ENCODE measurements around the gene S100A9. TPM values are rescaled to one million over a fixed set of nuclear protein-coding genes. Genes with fewer than 3 reads are reported as not detected.

Gene S100A9
- total and polyA plus RNA-seq, 2 of the 8 experiments (the other 6 are each of a cell fraction or from before 2014, with no cell fraction given) = not detected

DNA sequence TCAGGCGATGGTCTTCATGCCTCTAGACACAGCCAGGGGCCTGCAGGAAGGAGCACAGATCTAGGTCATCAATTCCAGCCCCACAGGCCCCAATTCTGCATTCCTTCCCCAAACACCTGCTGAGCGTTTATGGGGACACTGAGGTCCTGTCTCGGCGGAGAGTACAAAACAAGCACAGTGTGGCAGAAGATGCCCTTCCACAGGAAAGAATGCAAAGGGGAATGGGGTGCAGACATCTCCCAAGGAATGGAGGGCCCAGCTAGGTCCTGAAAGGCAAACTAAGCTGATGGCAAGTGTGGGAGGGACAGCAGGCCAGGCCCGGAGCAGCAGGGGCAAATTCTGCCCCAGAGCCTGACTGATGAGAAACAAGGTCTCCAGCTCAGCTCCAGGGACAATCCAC lies 36.7 kb downstream of the S100A9 start:
- Histone ChIP-seq H3K23ac (ENCODE audit: insufficient read length) (no peak overlapping the region), H3K4me1 (replicated peaks in 1 of 4; ENCODE audit: control insufficient read depth in 3 of 4, insufficient read depth in 4 of 4, low read length in 3 of 4) (no peaks in the 10 kb centered on the region), H3K4ac (replicated peaks; ENCODE audit: insufficient read length, low read depth, low read length) (no peak overlapping the region), H2AFZ (ENCODE audit: low read length) (no peak overlapping the region), H3K4me2 (ENCODE audit: insufficient read depth in 1 of 2, low read depth in 2 of 2, low read length in 2 of 2) (no peak overlapping the region), H2BK5ac (ENCODE audit: low read depth, low read length) (no peak overlapping the region), H2BK12ac (ENCODE audit: low read depth, low read length) (no peak overlapping the region), H2AK5ac (ENCODE audit: low read depth, low read length) (no peak overlapping the region), H2BK15ac (ENCODE audit: low read length) (no peak overlapping the region), H4K20me1 (replicated peaks in 1 of 2; ENCODE audit: control insufficient read depth in 1 of 2, insufficient read depth in 2 of 2, low read length in 2 of 2) (no peaks in the 10 kb centered on the region), H3K9ac (replicated peaks in 1 of 4; ENCODE audit: extremely low read depth in 1 of 4, low read depth in 3 of 4, low read length in 3 of 4) (no peak overlapping the region), H2BK120ac (replicated peaks; ENCODE audit: low read depth, low read length) (no peak overlapping the region), H3K18ac (ENCODE audit: extremely low read depth, low read length) (no peak overlapping the region), H4K5ac (ENCODE audit: insufficient read length, low read depth, low read length) (no peak overlapping the region), H3K23me2 (ENCODE audit: low read depth, low read length) (no peaks in the 10 kb centered on the region), H3K79me1 (ENCODE audit: low read depth, low read length) (no peaks in the 10 kb centered on the region), H3K14ac (ENCODE audit: insufficient read length) (no peak overlapping the region), H3K4me3 (ENCODE audit: extremely low read depth in 1 of 4, insufficient read depth in 2 of 4, low read depth in 3 of 4, low read length in 4 of 4) (no peak overlapping the region), H3K56ac (replicated peaks; ENCODE audit: insufficient read length, low read depth, low read length) (no peak overlapping the region), H4K8ac (ENCODE audit: extremely low read depth, insufficient read depth, low read length) (no peak overlapping the region), H3K27me3 (replicated peaks in 1 of 4; ENCODE audit: control insufficient read depth in 3 of 4, extremely low read depth in 1 of 4, insufficient read depth in 3 of 4, low read length in 3 of 4) (peaks cover 0 to 2% (median 0%) of the 10 kb centered on the region in 4 experiments; a peak in 1 of 7 replicates), H3K36me3 (ENCODE audit: control insufficient read depth in 2 of 4, insufficient read depth in 4 of 4, low read length in 3 of 4) (no peaks in the 10 kb centered on the region), H3K27ac (ENCODE audit: low read depth, low read length) (no peak overlapping the region), H2BK20ac (ENCODE audit: low read length) (no peak overlapping the region), H4K91ac (replicated peaks; ENCODE audit: insufficient read length, low read length) (no peak overlapping the region), H3K79me2 (ENCODE audit: control insufficient read depth in 1 of 2, insufficient read depth in 2 of 2, low read length in 2 of 2) (no peaks in the 10 kb centered on the region), H3K9me3 (ENCODE audit: insufficient read depth in 2 of 2, low read depth in 1 of 2, low read length in 1 of 2) (no peaks in the 10 kb centered on the region)
- ChIA-PET POLR2A (ENCODE audit: partially characterized antibody) (no interaction called here), CTCF (ENCODE audit: partially characterized antibody) (interaction anchor here (0.8 to 4.7 kb wide), 6 partner anchors 10 to 101 kb away, joined by 3 to 33 read pairs (median 6); no protein-coding TSS in a partner anchor)
- 95% methylated on average over 4 of the region's 5 CpGs; no CpG with 5 or more reads in 1 of the 2 experiments for WGBS, 2 experiments (ENCODE audit: extremely low coverage in 1 of 2, insufficient coverage in 1 of 2, insufficient read length in 1 of 2, insufficient replicate concordance in 2 of 2, low coverage in 1 of 2, low lambda C conversion rate in 2 of 2, missing lambda C conversion rate in 1 of 2)
- FAIRE-seq (no peak), DNase-seq (ENCODE audit: low read depth in 1 of 2, low spot score in 2 of 2) (no peak)
- TF ChIP-seq SIN3A (conservative IDR thresholded peaks at IDR 0.05 in 1 of 2, IDR thresholded peaks at IDR 0.05 in 1 of 2; ENCODE audit: low read depth in 1 of 2, low read length in 2 of 2) (no peak), CHD1 (IDR thresholded peaks at IDR 0.05; ENCODE audit: low read depth, low read length) (no peak), EZH2 (IDR thresholded peaks at IDR 0.05; ENCODE audit: low read depth, low read length, severe bottlenecking) (no peak), ATF2 (IDR thresholded peaks at IDR 0.05; ENCODE audit: low read length) (no peak)
